ENCODE measurements around the gene MZF1. TPM values are rescaled to one million over a fixed set of nuclear protein-coding genes. Genes with fewer than 3 reads are reported as not detected.
A peak's percentile ranks its signal among the peaks of the same experiment; 100 is the strongest.

The MZF1 gene
- total RNA-seq, 2 experiments from 2014 or later = 13.3 to 14.4 TPM

- Mint-ChIP-seq H3K36me3 (peaks cover 3% of the 10 kb centered on the region), H3K27ac (peak overlapping the region; percentile 2), H3K9me3 (no peaks in the 10 kb centered on the region), H3K4me1 (ENCODE audit: low read depth) (peaks cover 18% of the 10 kb centered on the region), H3K4me3 (no peak overlapping the region), H3K27me3 (no peaks in the 10 kb centered on the region)
- ChIA-PET POLR2A (interaction anchor here (4.1 kb wide), 1 partner anchor 23 kb away, joined by 35 read pairs; the partner anchor contains the start of gene TRIM28), CTCF (interaction anchor here (4.2 to 4.8 kb wide), 2 partner anchors 39 to 59 kb away, joined by 39 to 65 read pairs; partner anchors contain the start of gene UBE2M)
- no peak for DNase-seq
- intact Hi-C loops (cut with micrococcal nuclease) = no loop called here
Measured at GRCh38 chr19:58521651-58522050, 51.5 kb downstream of the MZF1 start.

GRCh38 chr19:58520257-58520599 is 52.9 kb downstream of the MZF1 start:
- Mint-ChIP-seq H3K27ac (peak overlapping the region; percentile 88), H3K4me3 (peak overlapping the region; percentile 88), H3K36me3 (peaks cover 14% of the 10 kb centered on the region), H3K27me3 (no peaks in the 10 kb centered on the region), H3K9me3 (no peaks in the 10 kb centered on the region), H3K4me1 (ENCODE audit: low read depth) (peaks cover 29% of the 10 kb centered on the region)
- ChIA-PET POLR2A (interaction anchor here (0.8 to 4.1 kb wide), 17 partner anchors 18 to 257 kb away, joined by 3 to 35 read pairs (median 5); partner anchors contain the start of genes CHMP2A and TRIM28), CTCF (interaction anchor here (0.6 to 4.8 kb wide), 34 partner anchors 8 to 533 kb away, joined by 3 to 65 read pairs (median 6); partner anchors contain the start of genes CHMP2A, ERVK3-1, SLC27A5 and TRIM28)
- DNase-seq = no peak
- intact Hi-C loops (cut with micrococcal nuclease) = no loop called here

- Mint-ChIP-seq H3K4me1 (ENCODE audit: low read depth) (peaks cover 32% of the 10 kb centered on the region), H3K36me3 (peaks cover 16% of the 10 kb centered on the region), H3K27me3 (no peaks in the 10 kb centered on the region), H3K9me3 (no peaks in the 10 kb centered on the region), H3K27ac (peak within 1 kb of the TSS; percentile 88), H3K4me3 (peak within 1 kb of the TSS; percentile 88)
- peak; percentile 95 for DNase-seq
- POLR2A ChIA-PET = interaction anchor here (0.8 to 4.1 kb wide), 17 partner anchors 18 to 256 kb away, joined by 3 to 35 read pairs (median 5); partner anchors contain the start of genes CHMP2A and TRIM28
- CTCF ChIA-PET = interaction anchor here (0.6 to 4.8 kb wide), 35 partner anchors 9 to 533 kb away, joined by 3 to 65 read pairs (median 6); partner anchors contain the start of genes CHMP2A, ERVK3-1, SLC27A5 and TRIM28
- intact Hi-C loops (cut with micrococcal nuclease) = loop anchor here (1.0 to 2.0 kb wide), 10 partner anchors 20 to 337 kb away; partner anchors contain the start of genes MZF1, TRIM28, ZNF274 and ZSCAN22
Measured at GRCh38 chr19:58519355-58520256, 53.5 kb downstream of the MZF1 start, which contains the start of gene ZBTB45. TSS of gene ZBTB45 (minus strand) at chr19:58519810. CDS start at chr19:58517673, 2,137 bp downstream.

- Mint-ChIP-seq H3K9me3 (no peaks in the 10 kb centered on the region), H3K27me3 (no peaks in the 10 kb centered on the region), H3K36me3 (peaks cover 17% of the 10 kb centered on the region), H3K27ac (peak overlapping the region; percentile 88), H3K4me3 (peak overlapping the region; percentile 88), H3K4me1 (ENCODE audit: low read depth) (peaks cover 32% of the 10 kb centered on the region)
- DNase-seq = peak; percentile 75
- ChIA-PET CTCF (interaction anchor here (0.6 to 4.8 kb wide), 17 partner anchors 10 to 1236 kb away, joined by 3 to 65 read pairs (median 9); partner anchors contain the start of genes CHMP2A, TRIM28, UBE2M and ZNF135), POLR2A (interaction anchor here (1.1 to 4.1 kb wide), 9 partner anchors 19 to 63 kb away, joined by 3 to 35 read pairs (median 7); partner anchors contain the start of gene TRIM28)
- intact Hi-C loops (cut with micrococcal nuclease) = loop anchor here (1.0 to 2.0 kb wide), 10 partner anchors 20 to 336 kb away; partner anchors contain the start of genes MZF1, TRIM28, ZNF274 and ZSCAN22
Measured at GRCh38 chr19:58519087-58519354, 54.1 kb downstream of the MZF1 start.

GRCh38 chr19:58518256-58519086 is 54.7 kb downstream of the MZF1 start:
- ChIA-PET CTCF (interaction anchor here (0.6 to 4.8 kb wide), 15 partner anchors 18 to 1236 kb away, joined by 3 to 65 read pairs (median 9); partner anchors contain the start of genes CHMP2A, TRIM28, UBE2M and ZNF135), POLR2A (interaction anchor here (0.6 to 4.1 kb wide), 8 partner anchors 13 to 60 kb away, joined by 3 to 35 read pairs (median 6); partner anchors contain the start of gene TRIM28)
- intact Hi-C loops (cut with micrococcal nuclease) = loop anchor here (1.0 to 2.0 kb wide), 10 partner anchors 19 to 336 kb away; partner anchors contain the start of genes MZF1, TRIM28, ZNF274 and ZSCAN22
- Mint-ChIP-seq H3K27ac (peak overlapping the region; percentile 88), H3K9me3 (no peaks in the 10 kb centered on the region), H3K27me3 (no peaks in the 10 kb centered on the region), H3K36me3 (peaks cover 18% of the 10 kb centered on the region), H3K4me1 (ENCODE audit: low read depth) (peaks cover 34% of the 10 kb centered on the region), H3K4me3 (peak overlapping the region; percentile 88)
- peak; percentile 34 for DNase-seq

- peaks cover 34% of the 10 kb centered on the region for H3K4me1 Mint-ChIP-seq (ENCODE audit: low read depth)
- intact Hi-C loops (cut with micrococcal nuclease) = no loop called here
- no peak for DNase-seq
- H3K27ac Mint-ChIP-seq = no peak overlapping the region
- CTCF ChIA-PET = interaction anchor here (3.3 to 4.5 kb wide), 2 partner anchors 28 to 59 kb away, joined by 33 to 61 read pairs; partner anchors contain the start of gene TRIM28
- no peak overlapping the region for H3K4me3 Mint-ChIP-seq
- no peaks in the 10 kb centered on the region for H3K27me3 Mint-ChIP-seq
- POLR2A ChIA-PET = interaction anchor here (0.6 to 4.1 kb wide), 2 partner anchors 12 to 27 kb away, joined by 3 to 35 read pairs; partner anchors contain the start of gene TRIM28
- no peaks in the 10 kb centered on the region for H3K9me3 Mint-ChIP-seq
- peaks cover 18% of the 10 kb centered on the region for H3K36me3 Mint-ChIP-seq
Measured at GRCh38 chr19:58516964-58517833, 55.9 kb downstream of the MZF1 start.

- H3K9me3 Mint-ChIP-seq = no peaks in the 10 kb centered on the region
- CTCF ChIA-PET = no interaction called here
- no peaks in the 10 kb centered on the region for H3K27me3 Mint-ChIP-seq
- peaks cover 34% of the 10 kb centered on the region for H3K4me1 Mint-ChIP-seq (ENCODE audit: low read depth)
- no peak overlapping the region for H3K27ac Mint-ChIP-seq
- DNase-seq = no peak
- peaks cover 18% of the 10 kb centered on the region for H3K36me3 Mint-ChIP-seq
- POLR2A ChIA-PET = no interaction called here
- H3K4me3 Mint-ChIP-seq = peak overlapping the region; percentile 50
- intact Hi-C loops (cut with micrococcal nuclease) = no loop called here
Measured at GRCh38 chr19:58516246-58516836, 56.8 kb downstream of the MZF1 start.

- CTCF ChIA-PET = interaction anchor here (1.0 to 2.2 kb wide), 2 partner anchors 60 to 66 kb away, joined by 3 to 13 read pairs; no protein-coding TSS in a partner anchor
- DNase-seq = no peak
- peak overlapping the region; percentile 83 for H3K4me3 Mint-ChIP-seq
- H3K27me3 Mint-ChIP-seq = no peaks in the 10 kb centered on the region
- peak overlapping the region; percentile 38 for H3K27ac Mint-ChIP-seq
- intact Hi-C loops (cut with micrococcal nuclease) = no loop called here
- POLR2A ChIA-PET = interaction anchor here (0.7 kb wide), 1 partner anchor 49 kb away, joined by 4 read pairs; no protein-coding TSS in a partner anchor
- no peaks in the 10 kb centered on the region for H3K9me3 Mint-ChIP-seq
- peaks cover 18% of the 10 kb centered on the region for H3K36me3 Mint-ChIP-seq
- peaks cover 30% of the 10 kb centered on the region for H3K4me1 Mint-ChIP-seq (ENCODE audit: low read depth)
Measured at GRCh38 chr19:58515259-58515658, 57.9 kb downstream of the MZF1 start.

GRCh38 chr19:58514564-58515022 is 58.5 kb downstream of the MZF1 start:
- peak overlapping the region; percentile 83 for H3K4me3 Mint-ChIP-seq
- H3K27ac Mint-ChIP-seq = peak overlapping the region; percentile 91
- peaks cover 28% of the 10 kb centered on the region for H3K4me1 Mint-ChIP-seq (ENCODE audit: low read depth)
- H3K27me3 Mint-ChIP-seq = no peaks in the 10 kb centered on the region
- ChIA-PET CTCF (interaction anchor here (0.6 to 2.5 kb wide), 37 partner anchors 10 to 296 kb away, joined by 3 to 43 read pairs (median 4); partner anchors contain the start of genes CHMP2A, MZF1, RNF225 and TRIM28), POLR2A (interaction anchor here (0.7 to 1.5 kb wide), 6 partner anchors 18 to 67 kb away, joined by 3 to 14 read pairs (median 4); partner anchors contain the start of gene TRIM28)
- H3K36me3 Mint-ChIP-seq = peaks cover 17% of the 10 kb centered on the region
- H3K9me3 Mint-ChIP-seq = no peaks in the 10 kb centered on the region
- intact Hi-C loops (cut with micrococcal nuclease) = loop anchor here (1.0 kb wide), 2 partner anchors 15 to 30 kb away; partner anchors contain the start of gene TRIM28
- no peak for DNase-seq

Measured in activated CD4-positive, alpha-beta memory T cell treated with anti-CD3 and anti-CD28 coated beads for 36 hours (primary cell).